HUES64 (cell line): ENCODE measurements around the gene PACRG.

ENCODE experiments used
- H3K27ac ChIP-seq: 2 replicates; pipeline ENCODE4 v1.7.0; 2013; ENCODE audit warnings: low read depth, low read length, inconsistent platforms
- H3K27me3 ChIP-seq: 2 replicates; pipeline ENCODE4 v1.6.1; 2013; ENCODE audit warnings: mild to moderate bottlenecking, low read length; ENCODE audit not compliant: insufficient read depth
- H3K36me3 ChIP-seq: 2 replicates; pipeline ENCODE4 v1.6.1; 2013; ENCODE audit warnings: mild to moderate bottlenecking, low read length; ENCODE audit not compliant: insufficient read depth
- H3K4me1 ChIP-seq: 2 replicates; pipeline ENCODE4 v1.6.1; 2013; ENCODE audit warnings: mild to moderate bottlenecking, low read length, moderate library complexity; ENCODE audit not compliant: insufficient read depth
- H3K4me3 ChIP-seq: 2 replicates; pipeline ENCODE4 v1.5.1; 2013; ENCODE audit warnings: mild to moderate bottlenecking, low read length, moderate library complexity
- H3K9ac ChIP-seq: 2 replicates; pipeline ENCODE4 v1.6.1; 2013; ENCODE audit warnings: mild to moderate bottlenecking, low read depth, low read length
- H3K9me3 ChIP-seq: 2 replicates; pipeline ENCODE4 v1.6.1; 2013; ENCODE audit warnings: low read depth, low read length; ENCODE audit not compliant: insufficient read depth
- WGBS: fragments of 150-250, 120-280 bp; methylation state at CpG from one replicate; pipeline ENCODE4 v1.1.7; 2013; ENCODE audit warnings: missing lambda C conversion rate; 5-methylcytosine and 5-hydroxymethylcytosine counted together

Gene PACRG

GRCh38 chr6:163327165-163327880, 599.5 kb downstream of the PACRG start:
- Histone ChIP-seq H3K27ac (no peak overlapping the region), H3K9ac (no peak overlapping the region), H3K27me3 (no peaks in the 10 kb centered on the region), H3K9me3 (peaks cover 2% of the 10 kb centered on the region; the same call in 1 of the 2 replicates), H3K4me1 (peaks cover 6% of the 10 kb centered on the region; the same call in 1 of the 2 replicates), H3K36me3 (no peaks in the 10 kb centered on the region), H3K4me3 (no peak overlapping the region)
- 88% methylated on average over 8 of the region's 9 CpGs for WGBS

GRCh38 chr6:163327921-163328320, 600.1 kb downstream of the PACRG start:
- H3K27me3 ChIP-seq: no peaks in the 10 kb centered on the region
- peaks cover 6% of the 10 kb centered on the region; the same call in 1 of the 2 replicates for H3K4me1 ChIP-seq
- no peak overlapping the region for H3K4me3 ChIP-seq
- no peaks in the 10 kb centered on the region for H3K36me3 ChIP-seq
- H3K27ac ChIP-seq: no peak overlapping the region
- H3K9me3 ChIP-seq: peaks cover 2% of the 10 kb centered on the region; the same call in 1 of the 2 replicates
- 75% methylated on average over 8 of the region's 8 CpGs for WGBS
- H3K9ac ChIP-seq: no peak overlapping the region

GRCh38 chr6:163328411-163328810, 600.6 kb downstream of the PACRG start:
- Histone ChIP-seq H3K4me1 (peaks cover 6% of the 10 kb centered on the region; the same call in 1 of the 2 replicates), H3K27me3 (no peaks in the 10 kb centered on the region), H3K9me3 (peaks cover 2% of the 10 kb centered on the region; the same call in 1 of the 2 replicates), H3K36me3 (no peaks in the 10 kb centered on the region), H3K9ac (no peak overlapping the region), H3K4me3 (no peak overlapping the region), H3K27ac (no peak overlapping the region)
- 90% methylated on average over 11 of the region's 11 CpGs for WGBS

- no peak overlapping the region for H3K4me3 ChIP-seq
- H3K4me1 ChIP-seq: peaks cover 6% of the 10 kb centered on the region; the same call in 1 of the 2 replicates
- WGBS: 47% methylated on average over 9 of the region's 9 CpGs
These were observed 602.2 kb downstream of the PACRG start for GRCh38 chr6:163329991-163330390.

GRCh38 chr6:163331245-163331644, 603.5 kb downstream of the PACRG start:
- WGBS: 73% methylated on average over 9 of the region's 9 CpGs

More at GRCh38 chr6:163329991-163330390, 602.2 kb downstream of the PACRG start:
- Histone ChIP-seq H3K27me3 (no peaks in the 10 kb centered on the region), H3K9me3 (peaks cover 2% of the 10 kb centered on the region; the same call in 1 of the 2 replicates), H3K9ac (no peak overlapping the region), H3K27ac (no peak overlapping the region), H3K36me3 (no peaks in the 10 kb centered on the region)

DNA sequence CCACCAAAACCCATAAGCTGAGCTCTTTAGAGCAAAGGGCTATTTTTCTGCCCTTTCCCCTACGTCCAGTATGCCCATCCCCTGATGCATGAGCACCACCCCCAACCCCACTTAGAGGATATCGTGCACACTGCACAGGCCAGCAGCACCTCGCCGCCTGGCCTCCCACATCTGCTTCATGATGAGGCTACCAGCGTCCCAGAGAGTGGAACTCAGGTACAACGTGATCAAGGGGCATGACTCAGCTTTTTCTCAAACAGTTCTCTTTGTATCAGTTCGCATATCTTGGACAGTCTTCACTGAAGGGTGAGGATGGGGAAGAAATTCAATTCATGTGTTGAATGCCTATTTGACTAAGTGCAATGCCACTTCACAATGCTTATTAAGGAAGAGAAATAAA, 604.8 kb downstream of the PACRG start:
- Histone ChIP-seq H3K27me3 (peaks cover 6% of the 10 kb centered on the region; the same call in 1 of the 2 replicates), H3K4me1 (peaks cover 13% of the 10 kb centered on the region; the same call in 1 of the 2 replicates), H3K9me3 (no peaks in the 10 kb centered on the region; the same call in 1 of the 2 replicates), H3K27ac (no peak overlapping the region), H3K36me3 (no peaks in the 10 kb centered on the region), H3K9ac (no peak overlapping the region), H3K4me3 (no peak overlapping the region)
- 94% methylated on average over 7 of the region's 7 CpGs for WGBS

More at GRCh38 chr6:163331245-163331644, 603.5 kb downstream of the PACRG start:
- Histone ChIP-seq H3K9me3 (peaks cover 2% of the 10 kb centered on the region; the same call in 1 of the 2 replicates), H3K36me3 (no peaks in the 10 kb centered on the region), H3K9ac (no peak overlapping the region), H3K4me3 (no peak overlapping the region), H3K27ac (no peak overlapping the region), H3K27me3 (peaks cover 2% of the 10 kb centered on the region; the same call in 1 of the 2 replicates), H3K4me1 (peaks cover 12% of the 10 kb centered on the region; the same call in 1 of the 2 replicates)

GRCh38 chr6:163333038-163333437, 605.3 kb downstream of the PACRG start:
- H3K27me3 ChIP-seq: peaks cover 10% of the 10 kb centered on the region; the same call in 1 of the 2 replicates
- H3K4me1 ChIP-seq: peaks cover 13% of the 10 kb centered on the region; the same call in 1 of the 2 replicates
- H3K27ac ChIP-seq: no peak overlapping the region
- no peak overlapping the region for H3K4me3 ChIP-seq
- no peaks in the 10 kb centered on the region for H3K36me3 ChIP-seq
- H3K9ac ChIP-seq: no peak overlapping the region
- H3K9me3 ChIP-seq: no peaks in the 10 kb centered on the region
- WGBS: 72% methylated on average over 4 of the region's 4 CpGs

- Histone ChIP-seq H3K27ac (no peak overlapping the region), H3K4me3 (no peak overlapping the region), H3K9me3 (no peaks in the 10 kb centered on the region), H3K36me3 (no peaks in the 10 kb centered on the region), H3K4me1 (peaks cover 22% of the 10 kb centered on the region), H3K27me3 (peaks cover 10% of the 10 kb centered on the region; the same call in 1 of the 2 replicates), H3K9ac (no peak overlapping the region)
- WGBS: 92% methylated on average over 26 of the region's 26 CpGs
These were observed 606.2 kb downstream of the PACRG start for GRCh38 chr6:163333701-163334663.

DNA sequence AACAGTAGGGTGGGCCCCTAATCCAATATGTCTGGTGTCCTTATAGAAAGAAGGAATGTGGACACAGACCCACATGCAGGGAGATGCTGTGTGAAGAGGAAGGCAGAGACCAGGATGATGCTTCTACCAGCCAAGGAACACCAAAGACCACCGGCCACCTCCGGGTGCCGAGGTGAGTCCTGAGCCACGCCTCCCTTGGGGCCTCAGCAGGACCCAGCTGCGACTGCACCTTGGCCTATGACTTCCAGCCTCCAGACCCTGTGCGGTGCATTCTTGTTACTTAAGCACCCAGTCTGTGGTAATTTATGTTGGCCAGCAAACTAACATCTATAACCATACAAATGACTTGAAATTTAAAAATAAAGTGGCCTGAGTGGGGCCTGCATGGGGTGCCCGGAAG, 607.3 kb downstream of the PACRG start:
- WGBS: 98% methylated on average over 7 of the region's 7 CpGs
- H3K9me3 ChIP-seq: no peaks in the 10 kb centered on the region
- H3K27ac ChIP-seq: no peak overlapping the region
- no peak overlapping the region for H3K4me3 ChIP-seq
- H3K9ac ChIP-seq: no peak overlapping the region
- H3K4me1 ChIP-seq: peaks cover 28% of the 10 kb centered on the region
- peaks cover 10% of the 10 kb centered on the region; the same call in 1 of the 2 replicates for H3K27me3 ChIP-seq
- no peaks in the 10 kb centered on the region for H3K36me3 ChIP-seq

DNA sequence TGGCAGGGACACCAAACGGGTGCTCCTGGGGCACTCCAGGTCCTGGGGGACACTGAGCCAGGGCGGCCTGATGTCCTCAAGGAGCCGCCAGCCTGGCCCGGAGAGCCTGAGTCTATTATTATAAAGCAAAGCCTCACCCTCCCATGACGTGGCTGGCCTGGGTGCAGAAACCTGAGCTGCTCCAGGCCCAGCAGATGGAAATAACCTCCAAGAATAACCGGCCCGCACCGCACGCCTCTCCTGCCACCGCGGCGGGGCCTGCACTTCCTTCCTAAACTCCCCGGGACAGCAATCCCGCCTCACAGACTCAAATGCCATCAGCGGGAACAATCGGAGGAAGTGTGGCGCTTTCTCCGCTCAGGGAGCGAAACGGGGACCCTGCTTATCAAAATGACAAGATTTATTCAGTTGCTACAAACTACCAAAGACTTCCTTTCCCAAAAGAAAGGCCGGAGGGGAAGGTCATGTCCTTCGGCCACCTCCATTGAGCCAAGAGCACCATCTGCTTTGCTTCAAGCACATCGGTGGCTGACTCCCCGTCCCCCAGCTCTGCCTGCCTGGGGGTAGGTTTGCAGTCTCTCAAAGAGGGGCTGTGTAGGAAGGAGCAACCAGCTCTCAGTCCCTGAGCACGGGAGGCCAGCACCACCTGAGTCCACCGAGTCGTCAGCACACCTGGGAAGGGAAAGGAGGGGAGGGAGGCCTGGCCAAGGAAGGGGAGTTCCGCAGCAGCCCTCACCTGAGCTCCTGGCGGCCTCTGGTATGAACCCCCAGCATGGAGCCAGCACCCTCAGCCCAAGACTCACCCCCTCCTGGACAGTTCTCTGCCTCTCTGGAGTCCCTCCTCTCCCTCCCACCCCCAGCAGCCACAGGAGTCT, 608.1 kb downstream of the PACRG start:
- Histone ChIP-seq H3K27ac (no peak overlapping the region), H3K9me3 (no peaks in the 10 kb centered on the region), H3K4me1 (peaks cover 22% of the 10 kb centered on the region), H3K36me3 (no peaks in the 10 kb centered on the region), H3K27me3 (peaks cover 10% of the 10 kb centered on the region; the same call in 1 of the 2 replicates), H3K9ac (no peak overlapping the region), H3K4me3 (no peak overlapping the region)
- 80% methylated on average over 29 of the region's 29 CpGs for WGBS
